Activated CD8-positive, alpha-beta memory T cell treated with anti-CD3 and anti-CD28 coated beads for 1 hour (primary cell): ENCODE results near the gene DUSP9.
"Not testable (repeated sequence)": the region's sequence is repeated elsewhere in the genome, so short reads cannot be mapped to it uniquely, and the experiment has no call there.

Experiments
- DNase-seq, 2 donors: peaks; one replicate each; pipeline ENCODE4 v3.0.0-alpha.2; 2020; ENCODE audit warnings: low read depth in 1 of 2; ENCODE audit errors: extremely low read depth in 1 of 2

DUSP9 gene

GRCh38 chrX:153670748-153671588, 24.0 kb downstream of the DUSP9 start:
- DNase-seq: no peak

- no peak for DNase-seq
These were observed 24.9 kb downstream of the DUSP9 start for GRCh38 chrX:153671589-153672530.

- DNase-seq: no peak
These were observed 25.8 kb downstream of the DUSP9 start for GRCh38 chrX:153672531-153673427.

- DNase-seq: no peak
These were observed 26.6 kb downstream of the DUSP9 start, which contains the start of gene PNCK for GRCh38 chrX:153673428-153674218. Gene PNCK, minus strand, starts transcription at chrX:153673813. Its CDS starts 737 bp downstream, at chrX:153673076.

GRCh38 chrX:153674219-153674851, 27.3 kb downstream of the DUSP9 start:
- DNase-seq: no peak

GRCh38 chrX:153681175-153681574, 34.2 kb downstream of the DUSP9 start:
- DNase-seq: no peak

GRCh38 chrX:153683486-153683885, 36.5 kb downstream of the DUSP9 start:
- DNase-seq: not testable (repeated sequence)

- no peak for DNase-seq
These were observed 37.6 kb downstream of the DUSP9 start for GRCh38 chrX:153684467-153685155.

- DNase-seq: no peak
These were observed 38.1 kb downstream of the DUSP9 start for GRCh38 chrX:153685156-153685536.

- DNase-seq: no peak
These were observed 39.0 kb downstream of the DUSP9 start for GRCh38 chrX:153685751-153686696.

- DNase-seq: no peak
These were observed 39.7 kb downstream of the DUSP9 start for GRCh38 chrX:153686711-153687110.

- DNase-seq: peak in 1 of 2 donors; percentile 14
These were observed 40.4 kb downstream of the DUSP9 start, which contains the start of gene SLC6A8 for GRCh38 chrX:153687121-153688039. Gene SLC6A8, plus strand, starts transcription at chrX:153687926. Its CDS starts 649 bp downstream, at chrX:153688575.

GRCh38 chrX:153688071-153688470, 41.1 kb downstream of the DUSP9 start:
- DNase-seq: no peak

GRCh38 chrX:153688506-153688905, 41.5 kb downstream of the DUSP9 start:
- no peak for DNase-seq

GRCh38 chrX:153688911-153689590, 42.0 kb downstream of the DUSP9 start:
- no peak for DNase-seq
